AG04449 (cell line): Measurements from ENCODE around the gene IL13.

Experiments
- CTCF ChIA-PET: fragments of 350-600 bp; formaldehyde crosslinking; extraction: SDS; loops from one replicate; lab custom pipeline; 2021; ENCODE audit warnings: antibody characterized with exemption; lab: Yijun Ruan, JAX
- POLR2A ChIA-PET: fragments of 400-600, 350-600 bp; formaldehyde crosslinking; extraction: SDS; loops from one replicate; lab custom pipeline; 2020; ENCODE audit warnings: antibody characterized with exemption, inconsistent platforms; lab: Yijun Ruan, JAX
- DNase-seq: peaks from one replicate; pipeline ENCODE4 v3.0.0-alpha.2; 2010; ENCODE audit warnings: low read depth, low spot score
- H3K4me3 ChIP-seq: 2 replicates; pipeline ENCODE4 v1.5.1; 2011; ENCODE audit warnings: low read depth, mild to moderate bottlenecking, control low read depth, low read length
- CTCF ChIP-seq: IDR thresholded peaks from one replicate; pipeline ENCODE4 v1.5.1; 2011; ENCODE audit warnings: mild to moderate bottlenecking, moderate library complexity, low read length, control low read depth, inconsistent platforms; ENCODE audit not compliant: insufficient read depth; ENCODE audit errors: missing control alignments

IL13 gene

GRCh38 chr5:132678735-132679134 lies 20.8 kb downstream of the IL13 start:
- no peak overlapping the region for H3K4me3 ChIP-seq
- no peak for TF ChIP-seq CTCF
- no peak for DNase-seq
- POLR2A ChIA-PET = no interaction called here
- CTCF ChIA-PET = interaction anchor here (1.2 to 1.8 kb wide), 3 partner anchors 9 to 151 kb away, joined by 3 to 5 read pairs (median 4); no protein-coding TSS in a partner anchor

- no peak overlapping the region for H3K4me3 ChIP-seq
- no peak for DNase-seq
- ChIA-PET POLR2A (no interaction called here), CTCF (interaction anchor here (1.2 to 1.8 kb wide), 2 partner anchors 9 to 11 kb away, joined by 3 to 5 read pairs; no protein-coding TSS in a partner anchor)
- TF ChIP-seq CTCF = no peak
Observed at GRCh38 chr5:132679166-132679565, 21.2 kb downstream of the IL13 start.

GRCh38 chr5:132679717-132680380 lies 21.9 kb downstream of the IL13 start:
- H3K4me3 ChIP-seq = no peak overlapping the region
- TF ChIP-seq CTCF = no peak
- ChIA-PET CTCF (interaction anchor here (1.2 to 1.8 kb wide), 2 partner anchors 10 kb away, joined by 3 to 5 read pairs; no protein-coding TSS in a partner anchor), POLR2A (no interaction called here)
- DNase-seq = no peak

GRCh38 chr5:132680780-132681475 lies 23.0 kb downstream of the IL13 start:
- ChIA-PET CTCF (no interaction called here), POLR2A (no interaction called here)
- no peak for TF ChIP-seq CTCF
- DNase-seq = no peak
- H3K4me3 ChIP-seq = no peak overlapping the region

- TF ChIP-seq CTCF = no peak
- CTCF ChIA-PET = interaction anchor here (0.6 kb wide), 1 partner anchor 10 kb away, joined by 3 read pairs; no protein-coding TSS in a partner anchor
- no peak overlapping the region for H3K4me3 ChIP-seq
- no peak for DNase-seq
- POLR2A ChIA-PET = no interaction called here
Observed at GRCh38 chr5:132681476-132681831, 23.5 kb downstream of the IL13 start.

GRCh38 chr5:132681983-132682382 lies 24.0 kb downstream of the IL13 start:
- CTCF ChIA-PET = interaction anchor here (0.6 to 1.1 kb wide), 3 partner anchors 10 to 33 kb away, joined by 3 read pairs; no protein-coding TSS in a partner anchor
- no peak for DNase-seq
- POLR2A ChIA-PET = no interaction called here
- no peak overlapping the region for H3K4me3 ChIP-seq
- no peak for TF ChIP-seq CTCF
